ENCODE measurements around the gene SFXN5.
"Not testable (repeated sequence)": the region's sequence is repeated elsewhere in the genome, so short reads cannot be mapped to it uniquely, and the experiment has no call there.

Gene SFXN5

GRCh38 chr2:73071360-73072128 is at the start of gene SFXN5:
Gene SFXN5, minus strand, starts transcription at chr2:73071712. Its CDS starts 7 bp downstream, at chr2:73071705.
- Mint-ChIP-seq H3K27ac (peak within 1 kb of the TSS; percentile 95), H3K9me3 (ENCODE audit: low read depth) (no peaks in the 10 kb centered on the region), H3K4me1 (ENCODE audit: low read depth) (peaks cover 28% of the 10 kb centered on the region), H3K4me3 (peak within 1 kb of the TSS; percentile 94), H3K27me3 (no peaks in the 10 kb centered on the region), H3K36me3 (no peaks in the 10 kb centered on the region)

GRCh38 chr2:73119611-73120239 is 48.2 kb upstream of the SFXN5 start:
- H3K36me3 Mint-ChIP-seq; H3K27ac Mint-ChIP-seq; H3K9me3 Mint-ChIP-seq (ENCODE audit: low read depth); H3K27me3 Mint-ChIP-seq; H3K4me3 Mint-ChIP-seq; H3K4me1 Mint-ChIP-seq (ENCODE audit: low read depth): not testable (repeated sequence)

GRCh38 chr2:73117441-73117840 is 45.9 kb upstream of the SFXN5 start:
- Mint-ChIP-seq H3K27ac (no peak overlapping the region), H3K27me3 (peaks cover 3% of the 10 kb centered on the region), H3K9me3 (ENCODE audit: low read depth) (no peaks in the 10 kb centered on the region), H3K4me1 (ENCODE audit: low read depth) (peaks cover 5% of the 10 kb centered on the region), H3K36me3 (no peaks in the 10 kb centered on the region), H3K4me3 (no peak overlapping the region)

- Mint-ChIP-seq H3K27ac (no peak overlapping the region), H3K4me3 (no peak overlapping the region), H3K4me1 (ENCODE audit: low read depth) (peaks cover 10% of the 10 kb centered on the region), H3K36me3 (no peaks in the 10 kb centered on the region), H3K27me3 (peaks cover 3% of the 10 kb centered on the region), H3K9me3 (ENCODE audit: low read depth) (no peaks in the 10 kb centered on the region)
Measured at GRCh38 chr2:73116182-73116960, 44.9 kb upstream of the SFXN5 start.

- H3K36me3 Mint-ChIP-seq, result no peaks in the 10 kb centered on the region
- peaks cover 17% of the 10 kb centered on the region for H3K4me1 Mint-ChIP-seq (ENCODE audit: low read depth)
- no peaks in the 10 kb centered on the region for H3K9me3 Mint-ChIP-seq (ENCODE audit: low read depth)
- no peak overlapping the region for H3K27ac Mint-ChIP-seq
- peak overlapping the region; percentile 62 for H3K4me3 Mint-ChIP-seq
- H3K27me3 Mint-ChIP-seq, result no peaks in the 10 kb centered on the region
Measured at GRCh38 chr2:73114273-73114867, 42.9 kb upstream of the SFXN5 start.

- Mint-ChIP-seq H3K4me3 (peak within 1 kb of the TSS; percentile 77), H3K27ac (no peak within 1 kb of the TSS), H3K4me1 (ENCODE audit: low read depth) (peaks cover 17% of the 10 kb centered on the region), H3K36me3 (no peaks in the 10 kb centered on the region), H3K27me3 (no peaks in the 10 kb centered on the region), H3K9me3 (ENCODE audit: low read depth) (no peaks in the 10 kb centered on the region)
Measured at GRCh38 chr2:73112913-73113854, 41.7 kb upstream of the SFXN5 start, which contains the start of gene RAB11FIP5. Gene RAB11FIP5, minus strand, starts transcription at chr2:73112948. Its CDS starts 171 bp downstream, at chr2:73112777.

GRCh38 chr2:73112026-73112912 is 40.8 kb upstream of the SFXN5 start:
- peak overlapping the region; percentile 77 for H3K4me3 Mint-ChIP-seq
- peaks cover 17% of the 10 kb centered on the region for H3K4me1 Mint-ChIP-seq (ENCODE audit: low read depth)
- H3K9me3 Mint-ChIP-seq (ENCODE audit: low read depth), result no peaks in the 10 kb centered on the region
- H3K27me3 Mint-ChIP-seq, result no peaks in the 10 kb centered on the region
- H3K36me3 Mint-ChIP-seq, result no peaks in the 10 kb centered on the region
- no peak overlapping the region for H3K27ac Mint-ChIP-seq

GRCh38 chr2:73111073-73112025 is 39.8 kb upstream of the SFXN5 start:
- Mint-ChIP-seq H3K4me1 (ENCODE audit: low read depth) (peaks cover 17% of the 10 kb centered on the region), H3K9me3 (ENCODE audit: low read depth) (no peaks in the 10 kb centered on the region), H3K27me3 (no peaks in the 10 kb centered on the region), H3K27ac (peak overlapping the region; percentile 28), H3K36me3 (no peaks in the 10 kb centered on the region), H3K4me3 (peak overlapping the region; percentile 77)

- peak overlapping the region; percentile 77 for H3K4me3 Mint-ChIP-seq
- peaks cover 17% of the 10 kb centered on the region for H3K4me1 Mint-ChIP-seq (ENCODE audit: low read depth)
- H3K9me3 Mint-ChIP-seq (ENCODE audit: low read depth), result no peaks in the 10 kb centered on the region
- H3K36me3 Mint-ChIP-seq, result no peaks in the 10 kb centered on the region
- no peaks in the 10 kb centered on the region for H3K27me3 Mint-ChIP-seq
- H3K27ac Mint-ChIP-seq, result no peak overlapping the region
Measured at GRCh38 chr2:73110168-73111072, 38.9 kb upstream of the SFXN5 start.

- Mint-ChIP-seq H3K4me3 (no peak overlapping the region), H3K36me3 (no peaks in the 10 kb centered on the region), H3K4me1 (ENCODE audit: low read depth) (peaks cover 17% of the 10 kb centered on the region), H3K9me3 (ENCODE audit: low read depth) (no peaks in the 10 kb centered on the region), H3K27ac (no peak overlapping the region), H3K27me3 (no peaks in the 10 kb centered on the region)
Measured at GRCh38 chr2:73109431-73110167, 38.1 kb upstream of the SFXN5 start.

GRCh38 chr2:73107211-73107926 is 35.9 kb upstream of the SFXN5 start:
- Mint-ChIP-seq H3K27ac (no peak overlapping the region), H3K9me3 (ENCODE audit: low read depth) (no peaks in the 10 kb centered on the region), H3K27me3 (no peaks in the 10 kb centered on the region), H3K36me3 (no peaks in the 10 kb centered on the region), H3K4me3 (no peak overlapping the region), H3K4me1 (ENCODE audit: low read depth) (peaks cover 14% of the 10 kb centered on the region)

Measured in activated naive CD8-positive, alpha-beta T cell (primary cell).